ENCODE results near the gene PTPRN2.

Gene PTPRN2

DNA sequence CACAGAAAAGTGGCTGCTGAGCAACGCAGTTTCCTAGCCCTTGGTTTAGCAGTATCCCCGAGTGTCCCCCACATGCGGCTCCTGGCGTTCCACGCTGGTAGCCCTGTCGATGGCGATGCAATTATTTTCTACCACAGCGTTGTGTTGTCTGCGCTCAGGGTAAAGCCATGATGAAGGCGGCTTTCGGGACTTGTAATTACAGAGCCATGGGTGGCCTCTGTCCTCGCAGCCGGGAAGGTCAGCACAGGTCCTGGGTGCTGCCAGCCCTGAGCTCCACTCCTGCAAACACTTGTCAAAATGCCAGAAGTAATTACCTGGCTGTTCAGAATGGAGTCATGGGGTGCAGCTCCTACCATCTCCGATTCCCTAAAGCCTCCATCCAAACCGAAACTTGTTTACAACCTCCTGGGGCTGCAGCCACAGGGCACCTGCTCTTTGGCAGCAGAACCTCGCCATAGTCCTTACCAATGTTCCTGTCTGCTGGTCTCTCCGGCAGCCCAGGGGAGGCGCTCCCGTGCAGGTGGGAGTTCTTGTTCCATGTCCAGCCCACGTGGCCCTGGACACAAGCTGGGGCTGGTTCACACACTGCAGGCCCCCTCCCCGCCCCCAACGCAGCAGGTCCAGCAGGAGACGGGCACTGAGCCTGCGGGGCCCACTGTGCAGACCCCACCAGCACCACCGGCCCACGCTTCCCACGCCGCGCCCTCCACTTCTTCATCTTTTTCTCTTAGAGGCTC is 512.6 kb downstream of the PTPRN2 start:
- Histone ChIP-seq H3K27me3 (ENCODE audit: control insufficient read depth in 2 of 2, insufficient read depth in 2 of 2, low read length in 2 of 2) (no peaks in the 10 kb centered on the region), H3K9me3 (ENCODE audit: control insufficient read depth in 2 of 2, low read length in 2 of 2) (no peaks in the 10 kb centered on the region), H3K4me3 (ENCODE audit: low read length in 2 of 2) (no peak overlapping the region), H3K4me1 (ENCODE audit: control insufficient read depth in 2 of 2, insufficient read depth in 2 of 2, low read length in 2 of 2) (no peaks in the 10 kb centered on the region), H3K36me3 (ENCODE audit: control insufficient read depth in 2 of 2, insufficient read depth in 2 of 2, low read length in 2 of 2) (no peaks in the 10 kb centered on the region), H3K27ac (ENCODE audit: low read depth in 2 of 2, low read length in 2 of 2) (no peak overlapping the region), H3K9ac (ENCODE audit: low read depth in 1 of 2, low read length in 2 of 2) (no peak overlapping the region)

DNA sequence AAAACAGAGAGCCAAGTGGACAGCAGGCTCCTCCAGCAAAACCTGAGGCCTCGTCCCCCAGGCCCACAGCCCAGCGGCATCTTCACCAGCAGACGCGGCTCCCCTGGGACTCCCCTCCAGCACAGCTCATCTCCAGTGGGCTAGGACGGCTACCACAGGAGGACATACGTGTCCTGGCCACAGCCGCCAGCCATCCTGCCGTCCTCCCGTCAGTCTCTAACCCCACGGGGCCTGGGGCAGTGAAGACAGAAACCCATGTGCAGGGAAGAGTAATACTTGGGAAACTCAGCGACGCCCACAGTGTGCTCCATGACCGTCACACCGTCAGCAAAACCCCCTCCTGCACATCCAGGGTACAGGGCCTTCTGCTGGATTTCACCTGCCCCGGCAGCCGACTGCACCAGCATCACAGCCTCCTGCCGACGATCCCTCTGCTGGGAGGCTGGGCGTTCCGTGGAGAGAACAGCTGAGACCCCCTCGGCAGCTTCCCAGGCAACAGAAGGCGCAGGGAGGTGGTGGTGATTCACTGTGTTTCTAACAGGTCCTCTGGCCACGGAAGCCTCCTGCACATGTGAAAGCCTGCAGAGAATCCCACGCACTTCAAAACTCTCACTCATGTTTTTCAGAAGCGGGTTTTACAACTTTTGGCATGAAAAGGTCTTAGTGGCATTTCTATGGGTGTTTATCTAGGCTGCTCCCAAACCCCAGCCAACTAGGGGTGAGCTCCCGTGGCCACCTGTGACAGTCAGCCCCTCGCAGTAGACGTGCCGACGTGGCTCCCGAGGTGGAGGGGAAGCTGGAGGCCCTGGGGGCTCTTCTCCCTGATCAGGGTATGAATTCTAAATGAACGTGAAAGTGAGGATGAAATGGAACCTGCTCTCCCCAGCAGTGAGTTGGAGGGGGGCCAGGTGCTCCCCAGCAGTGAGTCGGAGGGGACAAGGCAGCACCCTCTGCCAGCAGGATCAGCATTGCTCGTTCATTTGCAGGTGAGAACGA is 513.5 kb downstream of the PTPRN2 start:
- H3K4me3 ChIP-seq (ENCODE audit: low read length in 2 of 2): no peak overlapping the region
- H3K36me3 ChIP-seq (ENCODE audit: control insufficient read depth in 2 of 2, insufficient read depth in 2 of 2, low read length in 2 of 2): no peaks in the 10 kb centered on the region

DNA sequence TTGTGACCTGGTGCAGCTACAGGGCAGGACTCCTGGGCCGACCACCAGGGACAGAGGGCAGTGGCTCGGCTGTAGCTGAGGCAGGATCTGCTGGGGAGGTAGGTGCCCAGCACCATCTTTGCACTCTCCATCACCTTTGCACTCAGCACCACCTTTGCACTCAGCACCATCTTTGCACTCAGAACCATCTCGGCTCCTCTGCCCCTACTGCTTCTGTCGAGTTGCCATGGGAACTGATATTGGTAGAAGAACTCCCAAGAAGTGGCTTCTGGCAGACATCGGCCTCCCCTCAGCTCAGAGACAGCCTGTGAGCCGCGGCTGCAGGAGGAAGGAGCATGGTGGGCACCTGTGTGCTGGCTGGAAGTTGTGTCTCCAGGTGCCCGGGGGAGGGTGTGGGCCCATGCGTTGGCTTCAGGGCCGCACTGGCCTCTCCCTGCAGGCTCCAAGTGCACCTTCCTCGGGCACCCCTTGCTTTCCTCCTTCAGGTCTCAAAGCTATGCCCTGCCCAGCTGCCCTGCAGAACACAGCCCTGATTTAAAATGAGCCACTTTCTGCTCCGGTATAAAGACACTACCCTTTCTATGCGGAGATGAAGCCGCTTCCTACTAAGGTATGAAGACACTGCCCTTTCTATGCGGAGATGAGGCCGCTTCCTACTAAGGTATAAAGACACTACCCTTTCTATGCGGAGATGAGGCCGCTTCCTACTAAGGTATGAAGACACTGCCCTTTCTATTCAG is 514.5 kb downstream of the PTPRN2 start:
- H3K9me3 ChIP-seq (ENCODE audit: control insufficient read depth in 2 of 2, low read length in 2 of 2): no peaks in the 10 kb centered on the region
- no peaks in the 10 kb centered on the region for H3K36me3 ChIP-seq (ENCODE audit: control insufficient read depth in 2 of 2, insufficient read depth in 2 of 2, low read length in 2 of 2)
- H3K27me3 ChIP-seq (ENCODE audit: control insufficient read depth in 2 of 2, insufficient read depth in 2 of 2, low read length in 2 of 2): no peaks in the 10 kb centered on the region
- no peaks in the 10 kb centered on the region for H3K4me1 ChIP-seq (ENCODE audit: control insufficient read depth in 2 of 2, insufficient read depth in 2 of 2, low read length in 2 of 2)
- no peak overlapping the region for H3K27ac ChIP-seq (ENCODE audit: low read depth in 2 of 2, low read length in 2 of 2)
- H3K9ac ChIP-seq (ENCODE audit: low read depth in 1 of 2, low read length in 2 of 2): no peak overlapping the region
- no peak overlapping the region for H3K4me3 ChIP-seq (ENCODE audit: low read length in 2 of 2)

More for the DNA sequence above, 513.5 kb downstream of the PTPRN2 start:
- no peaks in the 10 kb centered on the region for H3K4me1 ChIP-seq (ENCODE audit: control insufficient read depth in 2 of 2, insufficient read depth in 2 of 2, low read length in 2 of 2)
- H3K9ac ChIP-seq (ENCODE audit: low read depth in 1 of 2, low read length in 2 of 2): no peak overlapping the region
- no peaks in the 10 kb centered on the region for H3K9me3 ChIP-seq (ENCODE audit: control insufficient read depth in 2 of 2, low read length in 2 of 2)
- no peak overlapping the region for H3K27ac ChIP-seq (ENCODE audit: low read depth in 2 of 2, low read length in 2 of 2)
- H3K27me3 ChIP-seq (ENCODE audit: control insufficient read depth in 2 of 2, insufficient read depth in 2 of 2, low read length in 2 of 2): no peaks in the 10 kb centered on the region

DNA sequence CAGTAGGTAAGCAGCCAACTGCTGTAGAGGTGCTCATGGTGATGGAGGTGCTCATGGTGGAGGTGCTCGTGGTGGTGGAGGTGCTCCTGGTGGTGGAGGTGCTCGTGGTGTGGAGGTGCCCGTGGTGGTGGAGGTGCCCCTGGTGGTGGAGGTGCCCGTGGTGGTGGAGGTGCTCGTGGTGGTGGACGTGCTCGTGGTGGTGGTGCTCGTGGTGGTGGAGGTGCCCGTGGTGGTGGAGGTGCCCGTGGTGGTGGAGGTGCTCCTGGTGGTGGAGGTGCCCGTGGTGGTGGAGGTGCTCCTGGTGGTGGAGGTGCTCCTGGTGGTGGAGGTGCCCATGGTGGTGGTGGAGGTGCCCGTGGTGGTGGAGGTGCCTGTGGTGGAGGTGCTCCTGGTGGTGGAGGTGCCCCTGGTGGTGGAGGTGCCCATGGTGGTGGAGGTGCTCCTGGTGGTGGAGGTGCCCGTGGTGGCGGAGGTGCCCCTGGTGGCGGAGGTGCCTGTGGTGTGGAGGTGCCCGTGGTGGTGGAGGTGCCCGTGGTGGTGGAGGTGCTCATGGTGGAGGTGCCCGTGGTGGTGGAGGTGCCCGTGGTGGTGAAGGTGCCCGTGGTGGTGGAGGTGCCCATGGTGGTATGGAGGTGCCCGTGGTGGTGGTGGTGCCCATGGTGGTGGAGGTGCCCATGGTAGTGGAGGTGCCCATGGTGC is 517.3 kb downstream of the PTPRN2 start:
- Histone ChIP-seq H3K4me3 (ENCODE audit: low read length in 2 of 2) (no peak overlapping the region), H3K4me1 (ENCODE audit: control insufficient read depth in 2 of 2, insufficient read depth in 2 of 2, low read length in 2 of 2) (no peaks in the 10 kb centered on the region), H3K27ac (ENCODE audit: low read depth in 2 of 2, low read length in 2 of 2) (no peak overlapping the region), H3K27me3 (ENCODE audit: control insufficient read depth in 2 of 2, insufficient read depth in 2 of 2, low read length in 2 of 2) (no peaks in the 10 kb centered on the region), H3K9me3 (ENCODE audit: control insufficient read depth in 2 of 2, low read length in 2 of 2) (no peaks in the 10 kb centered on the region), H3K36me3 (ENCODE audit: control insufficient read depth in 2 of 2, insufficient read depth in 2 of 2, low read length in 2 of 2) (no peaks in the 10 kb centered on the region), H3K9ac (ENCODE audit: low read depth in 1 of 2, low read length in 2 of 2) (no peak overlapping the region)

DNA sequence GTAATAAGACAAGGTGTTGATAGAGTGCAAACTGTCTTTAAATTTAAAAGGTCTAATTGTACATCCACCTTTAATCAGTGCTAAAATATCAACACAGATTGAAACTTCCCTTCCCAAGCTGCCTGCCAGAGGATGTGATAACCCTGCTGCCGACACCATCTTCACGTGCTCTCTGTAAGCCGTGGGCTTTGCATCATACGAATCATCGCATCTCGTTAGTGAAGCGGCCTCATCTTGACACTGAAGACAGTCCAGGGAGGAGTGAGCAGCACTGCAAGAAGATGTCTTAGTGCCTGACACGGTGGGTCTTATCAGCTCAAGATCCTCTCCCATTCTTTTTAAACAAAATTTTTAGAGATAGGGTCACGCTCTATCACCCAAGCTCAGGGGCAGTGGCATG is 518.8 kb downstream of the PTPRN2 start:
- H3K27me3 ChIP-seq (ENCODE audit: control insufficient read depth in 2 of 2, insufficient read depth in 2 of 2, low read length in 2 of 2): no peaks in the 10 kb centered on the region
- no peak overlapping the region for H3K4me3 ChIP-seq (ENCODE audit: low read length in 2 of 2)
- no peaks in the 10 kb centered on the region for H3K36me3 ChIP-seq (ENCODE audit: control insufficient read depth in 2 of 2, insufficient read depth in 2 of 2, low read length in 2 of 2)
- H3K4me1 ChIP-seq (ENCODE audit: control insufficient read depth in 2 of 2, insufficient read depth in 2 of 2, low read length in 2 of 2): no peaks in the 10 kb centered on the region
- no peak overlapping the region for H3K27ac ChIP-seq (ENCODE audit: low read depth in 2 of 2, low read length in 2 of 2)
- no peaks in the 10 kb centered on the region for H3K9me3 ChIP-seq (ENCODE audit: control insufficient read depth in 2 of 2, low read length in 2 of 2)
- no peak overlapping the region for H3K9ac ChIP-seq (ENCODE audit: low read depth in 1 of 2, low read length in 2 of 2)

DNA sequence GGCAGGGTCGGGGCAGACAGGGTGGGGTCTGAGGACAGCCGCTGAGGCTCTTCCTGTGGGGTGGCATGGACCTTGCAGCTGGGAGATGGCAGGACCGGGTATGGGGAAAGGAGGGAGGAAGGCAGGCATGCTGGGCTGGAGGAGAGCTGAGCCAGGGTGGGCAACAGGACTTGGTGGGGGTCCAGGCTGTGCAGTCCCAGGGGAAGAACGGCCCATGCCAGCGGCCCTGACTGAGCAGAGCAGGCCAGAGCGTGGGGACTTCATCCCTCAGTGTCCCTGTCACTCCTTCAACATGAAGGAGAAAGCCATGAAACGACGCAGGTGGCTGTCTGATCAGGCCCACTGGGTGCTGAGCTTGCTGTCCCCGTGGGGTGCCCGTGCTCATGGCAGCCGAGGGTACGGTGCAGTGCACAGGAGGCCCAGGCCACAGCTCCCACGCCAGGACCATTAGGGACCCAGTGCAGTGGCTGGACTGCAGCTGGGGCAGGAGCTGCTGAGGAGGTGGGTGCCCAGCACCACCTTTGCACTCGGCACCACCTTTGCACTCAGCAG is 519.6 kb downstream of the PTPRN2 start:
- H3K9me3 ChIP-seq (ENCODE audit: control insufficient read depth in 2 of 2, low read length in 2 of 2): no peaks in the 10 kb centered on the region
- H3K27me3 ChIP-seq (ENCODE audit: control insufficient read depth in 2 of 2, insufficient read depth in 2 of 2, low read length in 2 of 2): no peaks in the 10 kb centered on the region
- H3K27ac ChIP-seq (ENCODE audit: low read depth in 2 of 2, low read length in 2 of 2): no peak overlapping the region
- no peaks in the 10 kb centered on the region for H3K36me3 ChIP-seq (ENCODE audit: control insufficient read depth in 2 of 2, insufficient read depth in 2 of 2, low read length in 2 of 2)
- H3K4me1 ChIP-seq (ENCODE audit: control insufficient read depth in 2 of 2, insufficient read depth in 2 of 2, low read length in 2 of 2): no peaks in the 10 kb centered on the region
- no peak overlapping the region for H3K9ac ChIP-seq (ENCODE audit: low read depth in 1 of 2, low read length in 2 of 2)
- no peak overlapping the region for H3K4me3 ChIP-seq (ENCODE audit: low read length in 2 of 2)

DNA sequence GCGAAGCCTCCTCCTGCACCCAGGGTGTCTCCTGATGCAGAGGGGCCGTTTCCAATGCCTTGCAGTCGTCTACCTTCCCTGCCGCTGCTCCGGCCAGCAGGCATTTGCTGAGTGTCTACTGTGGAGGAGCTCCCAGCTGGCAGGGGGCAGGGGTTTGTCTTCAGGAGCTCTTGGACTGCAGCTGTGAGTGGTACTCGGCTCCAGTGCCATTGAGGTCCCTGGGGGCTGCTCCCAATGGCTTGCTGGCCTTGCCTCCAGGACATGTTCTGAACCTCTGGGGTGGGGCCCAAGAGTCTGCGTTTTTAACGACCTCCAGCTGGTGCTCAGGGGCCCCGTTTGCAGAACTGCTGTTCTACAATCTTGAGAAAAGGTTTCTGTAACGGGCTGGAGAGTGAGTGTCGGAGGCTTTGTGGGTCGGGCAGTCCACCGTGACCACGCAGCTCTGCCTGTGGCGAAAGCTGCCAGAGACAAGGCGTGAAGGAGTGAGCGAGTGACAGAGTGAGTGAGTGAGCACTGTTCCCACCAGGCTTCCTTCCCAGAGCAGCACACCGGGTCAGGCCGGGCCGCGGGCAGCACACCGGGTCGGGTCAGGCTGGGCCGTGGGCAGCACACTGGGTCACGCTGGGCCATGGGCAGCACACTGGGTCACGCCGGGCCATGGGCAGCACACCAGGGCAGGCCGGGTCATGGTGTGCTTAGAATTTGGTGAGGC is 520.2 kb downstream of the PTPRN2 start:
- Histone ChIP-seq H3K27me3 (ENCODE audit: control insufficient read depth in 2 of 2, insufficient read depth in 2 of 2, low read length in 2 of 2) (no peaks in the 10 kb centered on the region), H3K4me1 (ENCODE audit: control insufficient read depth in 2 of 2, insufficient read depth in 2 of 2, low read length in 2 of 2) (no peaks in the 10 kb centered on the region), H3K9ac (ENCODE audit: low read depth in 1 of 2, low read length in 2 of 2) (no peak overlapping the region), H3K9me3 (ENCODE audit: control insufficient read depth in 2 of 2, low read length in 2 of 2) (no peaks in the 10 kb centered on the region), H3K27ac (ENCODE audit: low read depth in 2 of 2, low read length in 2 of 2) (no peak overlapping the region), H3K4me3 (ENCODE audit: low read length in 2 of 2) (no peak overlapping the region), H3K36me3 (ENCODE audit: control insufficient read depth in 2 of 2, insufficient read depth in 2 of 2, low read length in 2 of 2) (no peaks in the 10 kb centered on the region)

DNA sequence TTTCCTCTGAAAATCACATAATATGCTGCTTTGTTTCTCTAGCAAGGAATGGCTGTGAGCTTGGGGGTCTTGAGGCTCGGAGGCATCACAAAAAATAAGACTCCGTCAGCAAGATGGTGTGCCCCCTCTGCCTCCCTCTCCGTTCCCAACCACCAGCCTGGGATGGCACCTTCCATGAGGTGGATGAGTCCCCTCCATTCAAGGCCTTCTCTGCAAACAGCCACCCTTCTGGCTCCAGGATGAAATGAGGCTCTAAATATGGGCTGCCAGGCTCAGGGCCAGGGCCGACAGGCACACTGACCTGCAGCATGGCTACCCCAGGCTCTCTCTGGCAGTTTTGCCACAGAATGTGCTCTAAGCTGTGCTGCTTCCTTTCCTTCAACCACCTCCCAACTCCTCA is 521.5 kb downstream of the PTPRN2 start:
- Histone ChIP-seq H3K36me3 (ENCODE audit: control insufficient read depth in 2 of 2, insufficient read depth in 2 of 2, low read length in 2 of 2) (no peaks in the 10 kb centered on the region), H3K27ac (ENCODE audit: low read depth in 2 of 2, low read length in 2 of 2) (no peak overlapping the region), H3K27me3 (ENCODE audit: control insufficient read depth in 2 of 2, insufficient read depth in 2 of 2, low read length in 2 of 2) (no peaks in the 10 kb centered on the region), H3K4me1 (ENCODE audit: control insufficient read depth in 2 of 2, insufficient read depth in 2 of 2, low read length in 2 of 2) (no peaks in the 10 kb centered on the region), H3K9ac (ENCODE audit: low read depth in 1 of 2, low read length in 2 of 2) (no peak overlapping the region), H3K4me3 (ENCODE audit: low read length in 2 of 2) (no peak overlapping the region), H3K9me3 (ENCODE audit: control insufficient read depth in 2 of 2, low read length in 2 of 2) (no peaks in the 10 kb centered on the region)

DNA sequence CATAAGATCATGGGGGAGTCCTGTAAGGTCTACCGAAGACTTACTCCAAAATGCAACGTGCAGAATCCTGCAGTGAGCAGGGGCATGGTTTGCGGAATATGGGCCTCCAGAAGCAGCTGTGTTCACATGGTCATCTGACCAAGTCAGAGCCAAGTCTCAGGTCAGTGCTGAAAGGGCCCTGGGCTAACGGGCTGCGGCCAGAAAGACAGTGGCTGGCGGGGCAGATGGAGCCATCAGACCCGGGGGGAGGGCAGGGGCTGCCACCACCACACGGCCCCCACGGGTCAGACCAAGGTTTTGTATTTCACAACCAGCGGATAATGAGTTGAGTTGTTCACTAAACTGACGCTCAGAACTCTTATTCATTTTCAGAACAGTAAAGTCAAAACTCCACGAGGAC is 522.3 kb downstream of the PTPRN2 start:
- Histone ChIP-seq H3K9me3 (ENCODE audit: control insufficient read depth in 2 of 2, low read length in 2 of 2) (no peaks in the 10 kb centered on the region), H3K36me3 (ENCODE audit: control insufficient read depth in 2 of 2, insufficient read depth in 2 of 2, low read length in 2 of 2) (no peaks in the 10 kb centered on the region), H3K4me3 (ENCODE audit: low read length in 2 of 2) (no peak overlapping the region), H3K27ac (ENCODE audit: low read depth in 2 of 2, low read length in 2 of 2) (no peak overlapping the region), H3K9ac (ENCODE audit: low read depth in 1 of 2, low read length in 2 of 2) (no peak overlapping the region), H3K4me1 (ENCODE audit: control insufficient read depth in 2 of 2, insufficient read depth in 2 of 2, low read length in 2 of 2) (no peaks in the 10 kb centered on the region), H3K27me3 (ENCODE audit: control insufficient read depth in 2 of 2, insufficient read depth in 2 of 2, low read length in 2 of 2) (no peaks in the 10 kb centered on the region)
